ENCODE measurements around the gene GMIP.

- TF ChIP-seq, protein P1, sequence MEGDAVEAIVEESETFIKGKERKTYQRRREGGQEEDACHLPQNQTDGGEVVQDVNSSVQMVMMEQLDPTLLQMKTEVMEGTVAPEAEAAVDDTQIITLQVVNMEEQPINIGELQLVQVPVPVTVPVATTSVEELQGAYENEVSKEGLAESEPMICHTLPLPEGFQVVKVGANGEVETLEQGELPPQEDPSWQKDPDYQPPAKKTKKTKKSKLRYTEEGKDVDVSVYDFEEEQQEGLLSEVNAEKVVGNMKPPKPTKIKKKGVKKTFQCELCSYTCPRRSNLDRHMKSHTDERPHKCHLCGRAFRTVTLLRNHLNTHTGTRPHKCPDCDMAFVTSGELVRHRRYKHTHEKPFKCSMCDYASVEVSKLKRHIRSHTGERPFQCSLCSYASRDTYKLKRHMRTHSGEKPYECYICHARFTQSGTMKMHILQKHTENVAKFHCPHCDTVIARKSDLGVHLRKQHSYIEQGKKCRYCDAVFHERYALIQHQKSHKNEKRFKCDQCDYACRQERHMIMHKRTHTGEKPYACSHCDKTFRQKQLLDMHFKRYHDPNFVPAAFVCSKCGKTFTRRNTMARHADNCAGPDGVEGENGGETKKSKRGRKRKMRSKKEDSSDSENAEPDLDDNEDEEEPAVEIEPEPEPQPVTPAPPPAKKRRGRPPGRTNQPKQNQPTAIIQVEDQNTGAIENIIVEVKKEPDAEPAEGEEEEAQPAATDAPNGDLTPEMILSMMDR (conservative IDR thresholded peaks at IDR 0.05), result no peak
- TF ChIP-seq ZFX (IDR thresholded peaks at IDR 0.05), result peak; percentile 65; the same call in 1 of the 2 replicates
Measured at GRCh38 chr19:19663256-19664120, 20.0 kb upstream of the GMIP start, which contains the start of gene ATP13A1.
